HG02943 (cell line): ENCODE results near the gene RTF1.

ENCODE experiments used
- ATAC-seq: cut with Tn5 transposase; IDR thresholded peaks from one replicate; pipeline ENCODE4 v1.9.1; 2021; ENCODE audit warnings: mild to moderate bottlenecking, low read depth, moderate library complexity; ENCODE audit not compliant: unreplicated experiment

RTF1 gene

GRCh38 chr15:41484937-41485625, 68.2 kb downstream of the RTF1 start:
- no peak for ATAC-seq

- ATAC-seq: no peak
Observed at GRCh38 chr15:41486286-41486685, 69.4 kb downstream of the RTF1 start.

- ATAC-seq: no peak
Observed at GRCh38 chr15:41487381-41487780, 70.5 kb downstream of the RTF1 start.

- no peak for ATAC-seq
Observed at GRCh38 chr15:41487802-41488201, 70.9 kb downstream of the RTF1 start.

- ATAC-seq: no peak
Observed at GRCh38 chr15:41489641-41490040, 72.7 kb downstream of the RTF1 start.

GRCh38 chr15:41490355-41490754, 73.5 kb downstream of the RTF1 start:
- ATAC-seq: no peak

- ATAC-seq: no peak
Observed at GRCh38 chr15:41491889-41492288, 75.0 kb downstream of the RTF1 start.

GRCh38 chr15:41492597-41493204, 75.8 kb downstream of the RTF1 start:
- no peak for ATAC-seq

- peak; percentile 66 for ATAC-seq
Observed at GRCh38 chr15:41493205-41493901, 76.5 kb downstream of the RTF1 start, which contains the start of gene ITPKA. TSS of gene ITPKA (plus strand) at chr15:41493874. CDS start at chr15:41493928, 54 bp downstream.

GRCh38 chr15:41493902-41494189, 77.0 kb downstream of the RTF1 start:
- no peak for ATAC-seq

- no peak for ATAC-seq
Observed at GRCh38 chr15:41494190-41494921, 77.5 kb downstream of the RTF1 start.

GRCh38 chr15:41494922-41495735, 78.2 kb downstream of the RTF1 start:
- no peak for ATAC-seq

GRCh38 chr15:41495736-41496599, 79.1 kb downstream of the RTF1 start:
- ATAC-seq: no peak

GRCh38 chr15:41498657-41499056, 81.8 kb downstream of the RTF1 start:
- ATAC-seq: no peak

- no peak for ATAC-seq
Observed at GRCh38 chr15:41499109-41499851, 82.4 kb downstream of the RTF1 start.

- ATAC-seq: no peak
Observed at GRCh38 chr15:41501191-41501917, 84.5 kb downstream of the RTF1 start.

- ATAC-seq: no peak
Observed at GRCh38 chr15:41501931-41502794, 85.3 kb downstream of the RTF1 start.
